DND-41 (cell line): ENCODE measurements around the gene EBPL.

Experiments used
- ATAC-seq: fragments of 200-7000 bp; cut with Tn5 transposase; 3 replicates; pipeline ENCODE4 v1.9.1; 2021; ENCODE audit warnings: low read depth; ENCODE audit not compliant: insufficient read depth
- DNase-seq: peaks from one replicate; pipeline ENCODE4 v3.0.0-alpha.2; 2020
- H2AFZ ChIP-seq: 2 replicates; pipeline ENCODE4 v1.6.0; 2012; ENCODE audit warnings: low read depth, low read length
- H3K27ac ChIP-seq: 2 replicates; pipeline ENCODE4 v1.5.1; 2012; ENCODE audit warnings: low read length, inconsistent platforms
- H3K27me3 ChIP-seq: fragments of 200-600 bp; sonication (generic); 2 replicates; pipeline ENCODE4 v1.6.0; 2012; ENCODE audit warnings: low read length, mild to moderate bottlenecking, inconsistent platforms; ENCODE audit not compliant: insufficient read depth, poor library complexity
- H3K36me3 ChIP-seq: 2 replicates; pipeline ENCODE4 v1.5.1; 2012; ENCODE audit warnings: low read length, inconsistent platforms; ENCODE audit not compliant: insufficient read depth
- H3K4me1 ChIP-seq: 2 replicates; pipeline ENCODE4 v1.5.1; 2012; ENCODE audit warnings: mild to moderate bottlenecking, low read length; ENCODE audit not compliant: insufficient read depth
- H3K4me2 ChIP-seq: 2 replicates; pipeline ENCODE4 v1.6.0; 2012; ENCODE audit warnings: mild to moderate bottlenecking, moderate library complexity, low read length, inconsistent platforms; ENCODE audit not compliant: insufficient read depth
- H3K4me3 ChIP-seq, 2 experiments: fragments of 200-600 bp in 1 of 2; shearing (Covaris generic) in 1 of 2; 2 replicates each; pipeline ENCODE4 v1.5.1; 2012 to 2016; ENCODE audit warnings: inconsistent platforms in 2 of 2, low read length in 2 of 2, mild to moderate bottlenecking in 2 of 2, low read depth in 1 of 2, moderate library complexity in 1 of 2
- H3K79me2 ChIP-seq: 2 replicates; pipeline ENCODE4 v1.6.0; 2012; ENCODE audit warnings: low read length, inconsistent platforms; ENCODE audit not compliant: insufficient read depth
- H3K9ac ChIP-seq: 2 replicates; pipeline ENCODE4 v1.6.0; 2012; ENCODE audit warnings: low read depth, mild to moderate bottlenecking, inconsistent platforms, low read length, moderate library complexity
- H3K9me3 ChIP-seq: 2 replicates; pipeline ENCODE4 v1.5.1; 2012; ENCODE audit warnings: low read length, moderate library complexity, mild to moderate bottlenecking, inconsistent platforms; ENCODE audit not compliant: insufficient read depth, severe bottlenecking
- H4K20me1 ChIP-seq: 2 replicates; pipeline ENCODE4 v1.6.0; 2012; ENCODE audit warnings: low read length; ENCODE audit not compliant: insufficient read depth
- CTCF ChIP-seq: IDR thresholded peaks from 2 replicates; pipeline ENCODE4 v1.5.1; 2012; ENCODE audit warnings: borderline replicate concordance, low read length, moderate library complexity, mild to moderate bottlenecking; ENCODE audit not compliant: poor library complexity, severe bottlenecking; ENCODE audit errors: extremely low read depth
- EZH2 ChIP-seq: IDR thresholded peaks from 3 replicates; pipeline ENCODE4 v1.6.1; 2012; ENCODE audit warnings: borderline replicate concordance, low read depth, mild to moderate bottlenecking, moderate library complexity, low read length, inconsistent platforms; ENCODE audit not compliant: severe bottlenecking

The EBPL gene

DNA sequence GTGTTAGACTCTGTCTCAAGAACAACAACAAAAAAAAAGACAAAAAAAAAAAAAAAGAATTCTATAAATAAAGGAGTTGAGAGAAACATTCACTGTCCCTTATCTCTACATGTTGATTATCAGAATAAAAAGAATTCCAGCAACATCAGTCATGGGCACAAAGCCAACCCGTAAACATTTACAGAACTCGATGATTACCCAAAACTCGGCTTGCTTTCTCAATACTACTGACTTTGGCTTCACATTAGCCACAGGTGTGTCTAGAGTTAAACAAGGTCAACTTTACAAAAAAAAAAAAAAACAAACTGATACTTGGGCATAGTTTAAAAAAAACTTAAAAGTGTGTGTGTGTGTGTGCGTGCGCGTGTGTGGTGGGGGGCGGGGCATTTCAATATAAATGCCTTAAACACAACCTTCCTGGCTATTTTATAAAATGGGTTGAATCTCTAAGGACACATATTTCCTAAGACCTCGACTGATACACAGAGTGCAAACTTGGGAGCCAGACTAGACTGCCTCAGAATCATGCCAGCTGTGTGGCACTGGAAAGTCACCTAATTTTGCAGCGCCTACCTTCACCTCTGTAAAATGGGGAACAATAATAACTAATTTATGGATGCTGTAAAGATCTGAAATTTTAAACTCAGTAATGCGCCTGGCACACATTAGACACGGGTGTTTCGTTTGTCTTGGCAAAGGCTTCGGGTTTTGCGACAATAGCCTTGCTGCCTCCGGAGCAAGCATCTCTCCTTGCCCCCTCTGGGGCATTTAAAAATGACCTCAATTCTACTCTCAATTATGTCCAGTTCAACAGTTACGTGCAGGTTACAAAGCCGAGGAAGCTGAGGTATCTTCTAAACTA is 922 bp downstream of the EBPL start:
- peaks cover 50% of the 10 kb centered on the region for H3K79me2 ChIP-seq
- no peak for DNase-seq
- H3K27ac ChIP-seq, result peak overlapping the region; percentile 89

DNA sequence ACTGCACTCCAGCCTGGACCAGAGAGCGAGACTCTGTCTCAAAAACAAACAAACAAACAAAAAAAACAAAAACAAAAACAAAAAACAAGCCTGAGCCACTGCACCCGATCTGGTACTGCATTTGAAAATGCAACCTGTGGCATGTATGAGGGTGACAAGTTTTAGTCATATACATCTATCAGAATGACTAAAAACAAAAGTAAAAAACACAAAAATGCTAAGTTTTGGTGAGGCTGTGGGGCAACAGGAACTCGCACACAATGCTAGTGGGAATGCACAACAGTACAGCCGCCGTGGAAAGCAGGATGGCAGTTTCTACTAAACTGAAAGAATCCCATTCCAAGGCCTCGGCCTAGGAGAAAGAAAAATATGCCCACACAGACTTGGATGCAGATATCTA is 7.8 kb downstream of the EBPL start:
- ATAC-seq, result no peak
- H3K27me3 ChIP-seq, result no peaks in the 10 kb centered on the region
- peaks cover 83% of the 10 kb centered on the region for H3K79me2 ChIP-seq
- no peak overlapping the region for H3K4me3 ChIP-seq
- DNase-seq, result no peak
- no peaks in the 10 kb centered on the region for H3K9me3 ChIP-seq
- 0 out of 2 replicates have a peak, but pooled peaks cover 8% of the 10 kb centered on the region for H3K4me1 ChIP-seq
- H4K20me1 ChIP-seq, result peaks cover 21% of the 10 kb centered on the region; the same call in 1 of the 2 replicates
- no peak overlapping the region for H2AFZ ChIP-seq
- H3K4me2 ChIP-seq, result no peak overlapping the region
- peaks cover 29% of the 10 kb centered on the region for H3K36me3 ChIP-seq
- no peak overlapping the region for H3K27ac ChIP-seq
- no peak overlapping the region for H3K9ac ChIP-seq
- TF ChIP-seq EZH2 (no peak), CTCF (no peak)

More for the DNA sequence above, 922 bp downstream of the EBPL start:
- peak; percentile 5 for ATAC-seq
- Histone ChIP-seq H3K36me3 (peaks cover 20% of the 10 kb centered on the region), H3K9me3 (no peaks in the 10 kb centered on the region), H3K4me3 (peak overlapping the region; percentile 55 to 78), H3K27me3 (no peaks in the 10 kb centered on the region), H2AFZ (peak overlapping the region; percentile 96), H3K4me1 (peaks cover 35% of the 10 kb centered on the region), H4K20me1 (peaks cover 10% of the 10 kb centered on the region; the same call in 1 of the 2 replicates), H3K9ac (peak overlapping the region; percentile 89), H3K4me2 (peak overlapping the region; percentile 73)
- no peak for TF ChIP-seq EZH2
- TF ChIP-seq CTCF, result no peak

DNA sequence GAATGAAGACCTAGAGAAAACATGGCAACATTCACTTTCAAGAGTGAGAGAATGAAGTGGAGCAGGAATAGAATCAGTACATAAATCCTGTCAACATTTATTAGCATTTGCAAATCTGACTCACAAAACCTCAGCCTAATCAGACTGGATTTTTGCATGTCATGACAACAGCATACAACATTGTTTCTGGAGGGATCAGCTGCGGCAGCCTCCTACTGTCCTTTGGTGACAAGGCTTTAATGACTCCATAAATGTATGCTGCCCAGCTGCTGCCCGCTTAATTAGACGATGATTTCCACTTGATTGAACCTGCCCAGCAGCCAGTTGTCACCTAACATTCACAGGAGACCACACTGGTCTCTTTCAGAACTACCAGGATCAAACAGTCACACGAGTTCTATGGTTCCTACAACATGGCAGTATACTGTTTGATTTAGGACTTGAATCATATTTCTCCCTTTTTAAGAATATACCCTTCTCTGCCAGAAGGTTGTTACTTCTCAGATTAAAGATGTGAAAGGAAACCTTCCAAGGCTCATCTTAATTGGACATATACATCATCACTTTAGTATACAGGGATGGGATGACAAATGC is 9.3 kb downstream of the EBPL start:
- Histone ChIP-seq H3K4me1 (no peaks in the 10 kb centered on the region), H4K20me1 (peaks cover 20% of the 10 kb centered on the region; the same call in 1 of the 2 replicates), H3K27me3 (no peaks in the 10 kb centered on the region), H3K79me2 (peaks cover 85% of the 10 kb centered on the region), H3K27ac (no peak overlapping the region), H3K4me2 (no peak overlapping the region), H2AFZ (no peak overlapping the region), H3K9me3 (no peaks in the 10 kb centered on the region), H3K4me3 (no peak overlapping the region), H3K9ac (no peak overlapping the region), H3K36me3 (peaks cover 26% of the 10 kb centered on the region; the same call in 1 of the 2 replicates)
- TF ChIP-seq CTCF, result no peak
- no peak for TF ChIP-seq EZH2
- ATAC-seq (no peak), DNase-seq (no peak)
